Ascending aorta (tissue), 2 donors: ENCODE results near the gene SERPINI1. TPM values are rescaled to one million over a fixed set of nuclear protein-coding genes. Genes with fewer than 3 reads are reported as not detected.

ENCODE experiments used
- DNase-seq, 2 donors: peaks; one replicate each; pipeline ENCODE4 v3.0.0-alpha.2; 2019; ENCODE audit warnings: low spot score in 2 of 2
- H3K27ac ChIP-seq, 2 donors: fragments of 200-600 bp; sonication (generic); one replicate each; pipeline ENCODE4 v1.5.1; 2016 to 2017; ENCODE audit warnings: mild to moderate bottlenecking in 1 of 2
- H3K27me3 ChIP-seq: fragments of 200-600 bp; sonication (generic); one replicate; pipeline ENCODE4 v1.5.1; 2017
- H3K36me3 ChIP-seq, 2 donors: fragments of 200-600 bp; sonication (generic); one replicate each; pipeline ENCODE4 v1.5.1; 2016
- H3K4me1 ChIP-seq, 2 donors: fragments of 200-600 bp; sonication (generic); one replicate each; pipeline ENCODE4 v1.5.1; 2016 to 2017; ENCODE audit warnings: mild to moderate bottlenecking in 1 of 2
- H3K4me3 ChIP-seq, 2 donors: fragments of 200-600 bp; sonication (generic); one replicate each; pipeline ENCODE4 v1.5.1; 2016 to 2017; ENCODE audit warnings: mild to moderate bottlenecking in 1 of 2
- H3K9me3 ChIP-seq, 2 donors: fragments of 200-600 bp; sonication (generic); one replicate each; pipeline ENCODE4 v1.5.1; 2016
- intact Hi-C: fragments of 100-400 bp; cut with DNase I; formaldehyde crosslinking; loops from one replicate; pipeline ENCODE4 v1.15.1; 2023
- total RNA-seq: library from RNA; depleted of rRNA; stranded (reverse); fragments of >200 nt; gene quantifications from one replicate; pipeline ENCODE4 v1.1.0, GENCODE V29; 2016
- TF ChIP-seq, protein P1 (sequence below), 3 experiments: fragments of 200-600 bp in 2 of 3; fragments of 450-650 bp in 1 of 3; sonication (generic) in 2 of 3; IDR thresholded peaks; one replicate each; pipeline ENCODE4 v1.5.1; 2016 to 2019; ENCODE audit warnings: antibody characterized with exemption in 3 of 3, mild to moderate bottlenecking in 1 of 3, moderate library complexity in 1 of 3

The SERPINI1 gene
- total RNA-seq, 1 donor from 2014 or later: 6.3 TPM

DNA sequence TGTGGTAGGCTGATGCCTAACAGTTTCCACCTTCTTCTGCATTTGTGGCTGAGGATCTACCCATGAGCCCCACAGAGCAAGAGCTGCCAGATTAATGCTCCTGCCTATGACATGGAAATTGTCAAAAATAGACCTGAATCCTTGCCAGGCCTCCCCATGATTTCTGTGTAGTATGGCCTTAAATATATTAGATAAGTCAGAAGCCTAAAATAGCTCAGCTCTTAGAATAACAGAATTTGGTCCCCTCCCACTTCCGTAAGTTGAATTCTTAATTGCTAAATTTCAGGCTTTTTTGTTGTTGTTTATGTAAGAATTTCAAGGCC lies 129.0 kb downstream of the SERPINI1 start:
- H3K27ac ChIP-seq: peak overlapping the region in 1 of 2 donors; percentile 28
- no peaks in the 10 kb centered on the region for H3K27me3 ChIP-seq
- no peaks in the 10 kb centered on the region for H3K9me3 ChIP-seq
- peak in 1 of 2 donors; percentile 65 for DNase-seq
- intact Hi-C loops: no loop called here
- no peaks in the 10 kb centered on the region for H3K36me3 ChIP-seq
- H3K4me1 ChIP-seq: peaks cover 0 to 3% of the 10 kb centered on the region in 2 donors
- TF ChIP-seq, protein P1, sequence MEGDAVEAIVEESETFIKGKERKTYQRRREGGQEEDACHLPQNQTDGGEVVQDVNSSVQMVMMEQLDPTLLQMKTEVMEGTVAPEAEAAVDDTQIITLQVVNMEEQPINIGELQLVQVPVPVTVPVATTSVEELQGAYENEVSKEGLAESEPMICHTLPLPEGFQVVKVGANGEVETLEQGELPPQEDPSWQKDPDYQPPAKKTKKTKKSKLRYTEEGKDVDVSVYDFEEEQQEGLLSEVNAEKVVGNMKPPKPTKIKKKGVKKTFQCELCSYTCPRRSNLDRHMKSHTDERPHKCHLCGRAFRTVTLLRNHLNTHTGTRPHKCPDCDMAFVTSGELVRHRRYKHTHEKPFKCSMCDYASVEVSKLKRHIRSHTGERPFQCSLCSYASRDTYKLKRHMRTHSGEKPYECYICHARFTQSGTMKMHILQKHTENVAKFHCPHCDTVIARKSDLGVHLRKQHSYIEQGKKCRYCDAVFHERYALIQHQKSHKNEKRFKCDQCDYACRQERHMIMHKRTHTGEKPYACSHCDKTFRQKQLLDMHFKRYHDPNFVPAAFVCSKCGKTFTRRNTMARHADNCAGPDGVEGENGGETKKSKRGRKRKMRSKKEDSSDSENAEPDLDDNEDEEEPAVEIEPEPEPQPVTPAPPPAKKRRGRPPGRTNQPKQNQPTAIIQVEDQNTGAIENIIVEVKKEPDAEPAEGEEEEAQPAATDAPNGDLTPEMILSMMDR (IDR thresholded peaks at IDR 0.05): no peak
- H3K4me3 ChIP-seq: no peak overlapping the region

DNA sequence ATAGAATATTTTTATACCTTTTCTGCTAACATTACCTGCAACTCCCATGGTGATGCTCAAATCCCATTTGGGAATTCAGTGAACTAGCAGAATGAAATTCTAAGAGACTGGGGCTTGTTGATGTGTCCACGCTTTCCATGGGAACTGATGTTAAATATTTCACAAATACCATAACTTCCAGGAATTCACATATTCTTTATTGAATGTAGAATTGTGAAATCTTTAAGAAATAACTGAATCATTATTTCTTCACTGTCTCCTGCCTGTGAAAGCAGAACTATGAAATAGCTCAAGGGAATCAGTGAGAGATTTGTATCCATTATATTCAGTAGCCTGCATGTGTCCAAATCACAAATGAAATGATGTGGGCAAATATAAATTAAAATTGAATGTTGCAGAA lies 130.8 kb downstream of the SERPINI1 start:
- intact Hi-C loops: no loop called here
- DNase-seq: no peak
- H3K4me1 ChIP-seq: peaks cover 0 to 3% of the 10 kb centered on the region in 2 donors
- H3K27me3 ChIP-seq: no peaks in the 10 kb centered on the region
- TF ChIP-seq, protein P1 (IDR thresholded peaks at IDR 0.05): no peak
- no peak overlapping the region for H3K27ac ChIP-seq
- H3K9me3 ChIP-seq: no peaks in the 10 kb centered on the region
- H3K36me3 ChIP-seq: no peaks in the 10 kb centered on the region
- no peak overlapping the region for H3K4me3 ChIP-seq

DNA sequence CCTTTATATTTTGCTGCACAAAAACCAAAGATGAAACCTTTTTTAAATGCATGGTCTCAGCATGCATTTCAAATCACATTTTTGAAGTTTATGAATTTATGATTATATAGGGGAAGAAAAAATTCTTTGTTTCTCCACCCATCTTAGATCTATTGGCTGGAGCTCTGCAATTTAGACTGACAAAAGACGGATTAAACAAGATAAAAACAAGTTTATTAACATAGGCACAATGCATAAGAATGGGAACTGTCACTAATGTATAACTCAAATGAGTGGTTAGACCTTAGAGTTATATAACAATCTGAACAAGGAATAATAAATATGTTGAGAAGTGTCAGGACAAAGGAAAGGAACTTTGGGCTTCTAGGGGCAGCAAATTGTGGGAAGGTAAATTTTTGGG lies 132.5 kb downstream of the SERPINI1 start:
- H3K4me1 ChIP-seq: peaks cover 0 to 3% of the 10 kb centered on the region in 2 donors
- no peaks in the 10 kb centered on the region for H3K36me3 ChIP-seq
- intact Hi-C loops: no loop called here
- TF ChIP-seq, protein P1 (IDR thresholded peaks at IDR 0.05): no peak
- H3K9me3 ChIP-seq: no peaks in the 10 kb centered on the region
- no peak for DNase-seq
- H3K4me3 ChIP-seq: no peak overlapping the region
- no peaks in the 10 kb centered on the region for H3K27me3 ChIP-seq
- H3K27ac ChIP-seq: no peak overlapping the region

DNA sequence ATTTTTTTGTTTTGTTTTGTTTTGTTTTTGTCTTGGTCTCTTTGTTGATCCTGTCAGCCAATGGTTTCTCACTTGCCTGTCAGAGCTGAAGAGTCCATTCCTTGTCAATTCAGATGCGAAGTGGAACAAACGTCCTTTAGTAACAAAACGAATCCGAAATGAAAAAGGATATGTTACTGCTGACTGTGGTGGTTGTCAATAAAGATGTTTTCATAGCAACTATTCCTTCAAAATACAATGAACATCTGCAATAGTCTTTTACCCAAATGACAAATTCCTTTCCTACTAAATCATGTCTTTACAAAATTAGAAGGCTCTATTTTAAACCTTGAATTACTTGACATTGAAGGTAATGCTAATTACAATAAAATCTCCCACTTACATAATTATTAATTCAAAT lies 134.7 kb downstream of the SERPINI1 start:
- no peak for DNase-seq
- Histone ChIP-seq H3K27ac (no peak overlapping the region), H3K27me3 (no peaks in the 10 kb centered on the region), H3K9me3 (no peaks in the 10 kb centered on the region), H3K4me3 (no peak overlapping the region), H3K4me1 (no peaks in the 10 kb centered on the region), H3K36me3 (no peaks in the 10 kb centered on the region)
- TF ChIP-seq, protein P1 (IDR thresholded peaks at IDR 0.05): no peak
- intact Hi-C loops: no loop called here

DNA sequence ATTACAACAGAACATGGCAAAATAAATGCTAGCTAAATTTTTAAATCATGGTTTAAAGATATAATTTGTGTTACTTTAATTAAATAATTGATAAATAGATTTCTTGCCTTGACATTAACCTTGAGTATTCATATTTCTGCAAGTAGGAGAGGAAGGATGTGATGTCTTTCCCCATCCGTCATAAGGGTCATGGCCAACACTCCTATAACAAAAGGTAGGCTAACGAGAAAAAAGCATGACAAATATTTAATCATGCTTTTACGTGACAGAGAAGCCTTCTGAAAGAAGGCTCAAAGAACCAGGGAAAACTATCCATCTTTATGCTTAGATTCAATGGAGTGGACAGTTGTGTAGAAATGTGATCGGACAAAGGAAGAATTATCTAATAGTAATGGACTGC lies 135.2 kb downstream of the SERPINI1 start:
- intact Hi-C loops: no loop called here
- H3K4me3 ChIP-seq: no peak overlapping the region
- H3K27ac ChIP-seq: no peak overlapping the region
- no peak for DNase-seq
- no peaks in the 10 kb centered on the region for H3K36me3 ChIP-seq
- TF ChIP-seq, protein P1 (IDR thresholded peaks at IDR 0.05): no peak
- no peaks in the 10 kb centered on the region for H3K27me3 ChIP-seq
- no peaks in the 10 kb centered on the region for H3K9me3 ChIP-seq
- H3K4me1 ChIP-seq: no peaks in the 10 kb centered on the region

DNA sequence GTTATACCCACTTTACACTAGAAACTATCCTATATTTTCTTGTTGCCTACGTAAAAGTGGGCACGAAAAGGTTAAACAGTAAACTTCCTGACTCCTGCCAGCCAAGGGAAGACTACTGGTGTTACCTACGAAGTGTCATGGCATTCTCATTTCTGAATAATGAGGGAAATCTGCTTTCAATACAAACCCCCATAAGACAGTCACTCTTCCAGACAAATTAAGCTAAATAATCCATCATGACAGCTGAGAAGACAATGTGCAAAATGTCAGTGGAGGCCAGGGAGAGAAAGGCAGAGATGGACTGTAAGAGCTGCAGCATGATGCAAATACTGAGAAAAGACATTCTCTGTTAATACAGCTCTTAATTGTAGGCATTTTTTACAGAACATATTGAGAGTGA lies 136.5 kb downstream of the SERPINI1 start:
- H3K4me3 ChIP-seq: no peak overlapping the region
- H3K4me1 ChIP-seq: peaks cover 0 to 3% of the 10 kb centered on the region in 2 donors
- TF ChIP-seq, protein P1 (IDR thresholded peaks at IDR 0.05): no peak
- no peaks in the 10 kb centered on the region for H3K9me3 ChIP-seq
- DNase-seq: no peak
- H3K36me3 ChIP-seq: no peaks in the 10 kb centered on the region
- intact Hi-C loops: no loop called here
- no peaks in the 10 kb centered on the region for H3K27me3 ChIP-seq
- no peak overlapping the region for H3K27ac ChIP-seq
